GM12878 (cell line): ENCODE measurements around the gene LRRC4B. TPM values are rescaled to one million over a fixed set of nuclear protein-coding genes. Genes with fewer than 3 reads are reported as not detected.
A peak's percentile ranks its signal among the peaks of the same experiment; 100 is the strongest.

ENCODE experiments used
- ATAC-seq: fragments of 200-7000 bp; cut with Tn5 transposase; 3 replicates; pipeline ENCODE4 v1.9.1; 2020; ENCODE audit warnings: mild to moderate bottlenecking, moderate library complexity
- BruUV-seq: library from RNA; stranded (reverse); fragments of 400-500 nt; replicated peaks from 2 replicates; lab custom pipeline; 2021; lab: Mats Ljungman, UMichigan
- CTCF ChIA-PET: fragments of 300-600 bp; sonication (Branson Sonifier 250); formaldehyde crosslinking; extraction: SDS; loops from one replicate; lab custom pipeline; 2021; ENCODE audit warnings: inconsistent platforms; lab: Yijun Ruan, JAX
- POLR2A ChIA-PET: fragments of 350-600 bp; formaldehyde crosslinking; extraction: SDS; loops from one replicate; lab custom pipeline; 2021; ENCODE audit warnings: inconsistent platforms; lab: Charles Lee
- RAD21 ChIA-PET: fragments of 300-600 bp; sonication (Branson Sonifier 250); formaldehyde crosslinking; loops from one replicate; lab custom pipeline; 2023; ENCODE audit warnings: antibody characterized with exemption; ENCODE audit not compliant: unreplicated experiment; lab: Charles Lee
- SMC1A ChIA-PET: fragments of 300-600 bp; sonication (Branson Sonifier 250); formaldehyde crosslinking; loops from one replicate; lab custom pipeline; 2023; ENCODE audit not compliant: unreplicated experiment, uncharacterized antibody; lab: Charles Lee
- DNase-seq: peaks from one replicate; pipeline ENCODE4 v3.0.0-alpha.2; 2011; ENCODE audit warnings: low read depth, low spot score
- FAIRE-seq: peaks from 3 replicates; lab custom pipeline; 2011; peaks lifted over from hg19 to GRCh38; lab: Jason Lieb, UNC
- H2AFZ ChIP-seq: 2 replicates; pipeline ENCODE4 v1.6.0; 2011; ENCODE audit warnings: low read depth, low read length, control low read depth; ENCODE audit not compliant: control insufficient read depth
- H3K27ac ChIP-seq: 2 replicates; pipeline ENCODE4 v1.5.1; 2011; ENCODE audit warnings: control low read depth; ENCODE audit not compliant: control insufficient read depth, insufficient read depth
- H3K27me3 ChIP-seq, 2 experiments: replicated peaks in 1 of 2; 2 replicates each; pipeline versions ENCODE4 v1.6.0 to v1.6.1; 2011; ENCODE audit warnings: low read length in 1 of 2; ENCODE audit not compliant: control insufficient read depth in 2 of 2, insufficient read depth in 2 of 2
- H3K36me3 ChIP-seq, 2 experiments: 2 replicates each; pipeline ENCODE4 v1.5.1; 2011; ENCODE audit warnings: low read length in 1 of 2; ENCODE audit not compliant: control insufficient read depth in 2 of 2, insufficient read depth in 2 of 2
- H3K4me1 ChIP-seq: 2 replicates; pipeline ENCODE4 v1.6.1; 2011; ENCODE audit warnings: mild to moderate bottlenecking, low read length, moderate library complexity, mixed read lengths; ENCODE audit not compliant: control insufficient read depth, insufficient read depth
- H3K4me2 ChIP-seq: 2 replicates; pipeline ENCODE4 v1.6.0; 2011; ENCODE audit warnings: control low read depth; ENCODE audit not compliant: control insufficient read depth, insufficient read depth
- H3K4me3 ChIP-seq: fragments of 200-600 bp; sonication (generic); 2 replicates; pipeline ENCODE4 v1.5.1; 2016
- H3K79me2 ChIP-seq: 2 replicates; pipeline ENCODE4 v1.6.0; 2011; ENCODE audit warnings: low read length; ENCODE audit not compliant: control insufficient read depth, insufficient read depth
- H3K9ac ChIP-seq: 2 replicates; pipeline ENCODE4 v1.8.0; 2011; ENCODE audit warnings: low read length, control low read depth, mixed read lengths; ENCODE audit not compliant: control insufficient read depth, insufficient read depth
- H3K9me3 ChIP-seq: replicated peaks from 3 replicates; pipeline ENCODE4 v1.5.1; 2011; ENCODE audit warnings: mild to moderate bottlenecking, low read length; ENCODE audit not compliant: control insufficient read depth, insufficient read depth
- H4K20me1 ChIP-seq: 2 replicates; pipeline ENCODE4 v1.6.0; 2011; ENCODE audit not compliant: control insufficient read depth, insufficient read depth
- BMI1 ChIP-seq: fragments of 450-650 bp; IDR thresholded peaks from 2 replicates; pipeline ENCODE4 v1.6.1; 2016; ENCODE audit warnings: mild to moderate bottlenecking, moderate library complexity, borderline replicate concordance
- EZH2 ChIP-seq: IDR thresholded peaks from 2 replicates; pipeline ENCODE4 v1.6.1; 2012; ENCODE audit warnings: low read depth, mild to moderate bottlenecking, control low read depth, inconsistent platforms, low read length, borderline replicate concordance; ENCODE audit not compliant: control insufficient read depth
- HDAC6 ChIP-seq: fragments of 200-600 bp; sonication (generic); IDR thresholded peaks from one replicate; pipeline ENCODE4 v1.8.0; 2017; ENCODE audit warnings: antibody characterized with exemption; ENCODE audit not compliant: unreplicated experiment
- IRF4 ChIP-seq: IDR thresholded peaks from 2 replicates; pipeline ENCODE4 v1.6.1; 2011; ENCODE audit warnings: low read depth, low read length
- MEF2B ChIP-seq: fragments of 450-650 bp; IDR thresholded peaks from 2 replicates; pipeline ENCODE4 v1.6.1; 2018; ENCODE audit warnings: mild to moderate bottlenecking, moderate library complexity; ENCODE audit not compliant: partially characterized antibody, poor library complexity, severe bottlenecking
- MTA2 ChIP-seq: fragments of 450-650 bp; IDR thresholded peaks from 2 replicates; pipeline ENCODE4 v1.6.1; 2016; ENCODE audit warnings: low read depth, mild to moderate bottlenecking, moderate library complexity
- MXI1 ChIP-seq: fragments of 150-350 bp; IDR thresholded peaks from 2 replicates; pipeline ENCODE4 v1.6.1; 2011; ENCODE audit warnings: low read depth, mild to moderate bottlenecking, inconsistent platforms, low read length, improper control_type of control experiment
- NFYB ChIP-seq: IDR thresholded peaks from 2 replicates; pipeline ENCODE4 v1.6.1; 2011; ENCODE audit warnings: low read depth, mild to moderate bottlenecking, low read length, improper control_type of control experiment, moderate library complexity; ENCODE audit not compliant: insufficient read depth
- NR2C2 ChIP-seq: IDR thresholded peaks from 2 replicates; pipeline ENCODE4 v1.6.1; 2011; ENCODE audit warnings: borderline replicate concordance, low read depth; ENCODE audit not compliant: control insufficient read depth, insufficient read length
- STAT1 ChIP-seq: fragments of 450-650 bp; conservative IDR thresholded peaks from 2 replicates; pipeline ENCODE4 v1.6.1; 2014; ENCODE audit warnings: antibody characterized with exemption, mild to moderate bottlenecking
- TBL1XR1 ChIP-seq: IDR thresholded peaks from 2 replicates; pipeline ENCODE4 v1.6.1; 2012; ENCODE audit warnings: low read depth, low read length, improper control_type of control experiment
- ZBED1 ChIP-seq: IDR thresholded peaks from 2 replicates; pipeline ENCODE4 v1.6.1; 2016; ENCODE audit warnings: borderline replicate concordance
- ZNF217 ChIP-seq: fragments of 450-650 bp; IDR thresholded peaks from 2 replicates; pipeline ENCODE4 v1.6.1; 2017; ENCODE audit warnings: antibody characterized with exemption, mild to moderate bottlenecking
- ZNF384 ChIP-seq: IDR thresholded peaks from 2 replicates; pipeline ENCODE4 v1.6.1; 2012; ENCODE audit warnings: low read depth, mild to moderate bottlenecking, low read length, improper control_type of control experiment, borderline replicate concordance
- WGBS: methylation state at CpG from one replicate; pipeline ENCODE4 v1.1.6; 2016; ENCODE audit warnings: low lambda C conversion rate; ENCODE audit not compliant: insufficient replicate concordance, insufficient coverage; ENCODE audit errors: missing lambda C conversion rate; 5-methylcytosine and 5-hydroxymethylcytosine counted together
- in situ Hi-C: fragments of 300-500 bp; cut with MboI; formaldehyde crosslinking; loops from 9 replicates; pipeline ENCODE4 v1.14.3; 2018; ENCODE audit warnings: mixed read lengths
- intact Hi-C: fragments of 100-400 bp; cut with micrococcal nuclease; formaldehyde crosslinking; loops from one replicate; pipeline ENCODE4 v1.14.2; 2022; ENCODE audit not compliant: unreplicated experiment
- polyA plus RNA-seq, 11 experiments: library from polyadenylated mRNA; depleted of rRNA in 4 of 11; unstranded in 6 of 11; stranded (reverse) in 5 of 11; fragments of >200 nt; fragmentation: Nextera tagmentation in 4 of 11; fragmentation: Illumina TruSeq in 1 of 11; extraction: Ambion mirVana in 4 of 11; extraction: Trizol in 1 of 11; gene quantifications; 1 replicate in 1 of 11; 2 replicates in 10 of 11; pipeline versions ENCODE4 v1.2.1 to v1.2.3, GENCODE V29; 2011 to 2016; ENCODE audit warnings: inconsistent platforms in 2 of 11, missing spikeins in 2 of 11, low read depth in 1 of 11
- total RNA-seq, 4 experiments: library from RNA; depleted of rRNA in 3 of 4; stranded (reverse); fragments of >200 nt in 3 of 4; fragmentation: Illumina TruSeq in 1 of 4; extraction: Trizol in 1 of 4; gene quantifications; 2 replicates each; pipeline versions ENCODE4 v1.2.1 to v1.2.3, GENCODE V29; 2013 to 2021
- TF ChIP-seq, protein P1 (sequence below): fragments of 450-650 bp; conservative IDR thresholded peaks from 2 replicates; pipeline ENCODE4 v1.6.1; 2017; ENCODE audit warnings: mild to moderate bottlenecking, moderate library complexity
- TF ChIP-seq, protein P2 (sequence below): IDR thresholded peaks from 2 replicates; pipeline ENCODE4 v1.6.1; 2011; ENCODE audit warnings: low read depth, low read length, improper control_type of control experiment, borderline replicate concordance
- TF ChIP-seq, protein P3 (sequence below): fragments of 450-650 bp; IDR thresholded peaks from 2 replicates; pipeline ENCODE4 v1.6.1; 2014; ENCODE audit warnings: mild to moderate bottlenecking
- TF ChIP-seq, protein P4 (sequence below): IDR thresholded peaks from 2 replicates; pipeline ENCODE4 v1.6.1; 2011; ENCODE audit warnings: low read depth, mild to moderate bottlenecking, low read length, moderate library complexity, borderline replicate concordance; ENCODE audit errors: extremely low read depth

LRRC4B gene
- total and polyA plus RNA-seq, 10 of the 15 experiments (the other 5 are each of a cell fraction or from before 2014, with no cell fraction given): 0.14 TPM; not detected in 9

DNA sequence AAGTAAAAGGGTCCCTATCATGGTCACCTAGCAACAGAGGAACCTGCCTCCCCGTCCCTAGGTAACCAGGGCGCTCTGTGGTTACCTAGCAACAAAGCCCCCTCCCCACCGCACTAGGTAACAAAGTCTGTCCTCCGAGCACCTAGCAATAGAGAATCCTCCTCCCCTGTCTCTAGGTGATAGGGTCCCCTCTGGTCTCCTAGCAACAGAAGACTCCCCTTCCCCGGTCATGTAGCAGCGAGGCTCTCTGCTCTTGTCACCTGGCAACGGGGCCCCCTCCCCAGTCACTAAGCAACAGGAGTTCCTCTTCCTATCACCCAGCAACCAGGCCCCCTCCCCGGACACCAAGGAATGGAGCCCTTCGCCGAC, 57.6 kb downstream of the LRRC4B start:
- Histone ChIP-seq H3K4me2 (peak overlapping the region; percentile 99), H3K9ac (peak overlapping the region; percentile 80), H3K27me3 (no peaks in the 10 kb centered on the region), H3K4me3 (peak overlapping the region; percentile 74; the same call in 1 of the 2 replicates), H3K4me1 (peaks cover 3% of the 10 kb centered on the region; the same call in 1 of the 2 replicates), H3K36me3 (no peaks in the 10 kb centered on the region), H3K27ac (peak overlapping the region; percentile 67), H3K9me3 (no peaks in the 10 kb centered on the region), H3K79me2 (no peaks in the 10 kb centered on the region), H2AFZ (peak overlapping the region; percentile 81), H4K20me1 (no peaks in the 10 kb centered on the region)
- FAIRE-seq (no peak), ATAC-seq (no peak), DNase-seq (no peak)
- in situ Hi-C loops (no loop called here), intact Hi-C loops (no loop called here)
- ChIA-PET CTCF (interaction anchor here (0.6 to 2.4 kb wide), 8 partner anchors 24 to 220 kb away, joined by 3 to 10 read pairs (median 4); no protein-coding TSS in a partner anchor), POLR2A (interaction anchor here (1.2 kb wide), 1 partner anchor 153 kb away, joined by 4 read pairs; no protein-coding TSS in a partner anchor), RAD21 (interaction anchor here (0.6 to 1.4 kb wide), 4 partner anchors 24 to 273 kb away, joined by 3 to 4 read pairs (median 3); no protein-coding TSS in a partner anchor), SMC1A (no interaction called here)
- BruUV-seq: TSS peak; percentile 81
- 15% methylated on average over 10 of the region's 10 CpGs for WGBS
- TF ChIP-seq ZNF217 (no peak), TBL1XR1 (no peak), ZNF384 (no peak), MXI1 (peak; percentile 3; the same call in 1 of the 2 replicates), MTA2 (peak; percentile 9; the same call in 1 of the 2 replicates), EZH2 (no peak), STAT1 (no peak), HDAC6 (no peak), ZBED1 (no peak), IRF4 (no peak), BMI1 (peak; percentile 90), NFYB (no peak), MEF2B (peak; percentile 49), NR2C2 (no peak)
- TF ChIP-seq, protein P1, sequence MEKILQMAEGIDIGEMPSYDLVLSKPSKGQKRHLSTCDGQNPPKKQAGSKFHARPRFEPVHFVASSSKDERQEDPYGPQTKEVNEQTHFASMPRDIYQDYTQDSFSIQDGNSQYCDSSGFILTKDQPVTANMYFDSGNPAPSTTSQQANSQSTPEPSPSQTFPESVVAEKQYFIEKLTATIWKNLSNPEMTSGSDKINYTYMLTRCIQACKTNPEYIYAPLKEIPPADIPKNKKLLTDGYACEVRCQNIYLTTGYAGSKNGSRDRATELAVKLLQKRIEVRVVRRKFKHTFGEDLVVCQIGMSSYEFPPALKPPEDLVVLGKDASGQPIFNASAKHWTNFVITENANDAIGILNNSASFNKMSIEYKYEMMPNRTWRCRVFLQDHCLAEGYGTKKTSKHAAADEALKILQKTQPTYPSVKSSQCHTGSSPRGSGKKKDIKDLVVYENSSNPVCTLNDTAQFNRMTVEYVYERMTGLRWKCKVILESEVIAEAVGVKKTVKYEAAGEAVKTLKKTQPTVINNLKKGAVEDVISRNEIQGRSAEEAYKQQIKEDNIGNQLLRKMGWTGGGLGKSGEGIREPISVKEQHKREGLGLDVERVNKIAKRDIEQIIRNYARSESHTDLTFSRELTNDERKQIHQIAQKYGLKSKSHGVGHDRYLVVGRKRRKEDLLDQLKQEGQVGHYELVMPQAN: peak; percentile 64; the same call in 1 of the 2 replicates
- TF ChIP-seq, protein P2, sequence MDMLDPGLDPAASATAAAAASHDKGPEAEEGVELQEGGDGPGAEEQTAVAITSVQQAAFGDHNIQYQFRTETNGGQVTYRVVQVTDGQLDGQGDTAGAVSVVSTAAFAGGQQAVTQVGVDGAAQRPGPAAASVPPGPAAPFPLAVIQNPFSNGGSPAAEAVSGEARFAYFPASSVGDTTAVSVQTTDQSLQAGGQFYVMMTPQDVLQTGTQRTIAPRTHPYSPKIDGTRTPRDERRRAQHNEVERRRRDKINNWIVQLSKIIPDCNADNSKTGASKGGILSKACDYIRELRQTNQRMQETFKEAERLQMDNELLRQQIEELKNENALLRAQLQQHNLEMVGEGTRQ: no peak
- TF ChIP-seq, protein P3, sequence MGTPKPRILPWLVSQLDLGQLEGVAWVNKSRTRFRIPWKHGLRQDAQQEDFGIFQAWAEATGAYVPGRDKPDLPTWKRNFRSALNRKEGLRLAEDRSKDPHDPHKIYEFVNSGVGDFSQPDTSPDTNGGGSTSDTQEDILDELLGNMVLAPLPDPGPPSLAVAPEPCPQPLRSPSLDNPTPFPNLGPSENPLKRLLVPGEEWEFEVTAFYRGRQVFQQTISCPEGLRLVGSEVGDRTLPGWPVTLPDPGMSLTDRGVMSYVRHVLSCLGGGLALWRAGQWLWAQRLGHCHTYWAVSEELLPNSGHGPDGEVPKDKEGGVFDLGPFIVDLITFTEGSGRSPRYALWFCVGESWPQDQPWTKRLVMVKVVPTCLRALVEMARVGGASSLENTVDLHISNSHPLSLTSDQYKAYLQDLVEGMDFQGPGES: no peak
- TF ChIP-seq, protein P4, sequence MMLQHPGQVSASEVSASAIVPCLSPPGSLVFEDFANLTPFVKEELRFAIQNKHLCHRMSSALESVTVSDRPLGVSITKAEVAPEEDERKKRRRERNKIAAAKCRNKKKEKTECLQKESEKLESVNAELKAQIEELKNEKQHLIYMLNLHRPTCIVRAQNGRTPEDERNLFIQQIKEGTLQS: no peak
